SK-N-SH treated with all-trans-retinoic acid at 6 μM for 48 hours (cell line): Measurements from ENCODE around the gene SEMA3F.

ENCODE experiments used
- BACH2 ChIP-seq: fragments of 250-450 bp; sonication (Bioruptor Pico); IDR thresholded peaks from 2 replicates; pipeline ENCODE4 v1.9.0; 2021; ENCODE audit warnings: mild to moderate bottlenecking, borderline replicate concordance
- CSDC2 ChIP-seq: fragments of 250-450 bp; sonication (Bioruptor Pico); IDR thresholded peaks from 2 replicates; pipeline ENCODE4 v1.5.0; 2020; ENCODE audit warnings: mild to moderate bottlenecking, moderate library complexity
- OSR1 ChIP-seq: fragments of 250-450 bp; sonication (Bioruptor Pico); IDR thresholded peaks from 2 replicates; pipeline ENCODE4 v1.8.0; 2022; ENCODE audit warnings: moderate library complexity, mild to moderate bottlenecking, inconsistent platforms
- RARB ChIP-seq: fragments of 250-450 bp; sonication (Bioruptor Pico); IDR thresholded peaks from 2 replicates; pipeline ENCODE4 v1.8.0; 2021; ENCODE audit warnings: mild to moderate bottlenecking, moderate library complexity
- TOX ChIP-seq: fragments of 250-450 bp; sonication (Bioruptor Pico); IDR thresholded peaks from 2 replicates; pipeline ENCODE4 v1.8.0; 2021; ENCODE audit warnings: mild to moderate bottlenecking, moderate library complexity, borderline replicate concordance
- ZFP3 ChIP-seq: fragments of 250-450 bp; sonication (Bioruptor Pico); IDR thresholded peaks from 2 replicates; pipeline ENCODE4 v1.5.0; 2020; ENCODE audit warnings: mild to moderate bottlenecking, moderate library complexity
- ZFP30 ChIP-seq: fragments of 450-650 bp; formaldehyde crosslinking; IDR thresholded peaks from 2 replicates; pipeline ENCODE4 v1.5.0; 2022; ENCODE audit warnings: mild to moderate bottlenecking, moderate library complexity
- ZNF70 ChIP-seq: fragments of 450-650 bp; formaldehyde crosslinking; IDR thresholded peaks from 2 replicates; pipeline ENCODE4 v1.5.0; 2020; ENCODE audit warnings: mild to moderate bottlenecking, moderate library complexity
- ZNF8 ChIP-seq: fragments of 450-650 bp; formaldehyde crosslinking; IDR thresholded peaks from 2 replicates; pipeline ENCODE4 v1.5.0; 2020; ENCODE audit warnings: mild to moderate bottlenecking, moderate library complexity
- TF ChIP-seq, protein P1 (sequence below): fragments of 250-450 bp; sonication (Bioruptor Pico); IDR thresholded peaks from 2 replicates; pipeline ENCODE4 v1.5.1; 2020; ENCODE audit warnings: low read depth, mild to moderate bottlenecking, moderate library complexity
- TF ChIP-seq, protein P2 (sequence below): fragments of 250-450 bp; sonication (Bioruptor Pico); IDR thresholded peaks from 2 replicates; pipeline ENCODE4 v1.5.1; 2021; ENCODE audit warnings: mild to moderate bottlenecking, moderate library complexity

DNA sequence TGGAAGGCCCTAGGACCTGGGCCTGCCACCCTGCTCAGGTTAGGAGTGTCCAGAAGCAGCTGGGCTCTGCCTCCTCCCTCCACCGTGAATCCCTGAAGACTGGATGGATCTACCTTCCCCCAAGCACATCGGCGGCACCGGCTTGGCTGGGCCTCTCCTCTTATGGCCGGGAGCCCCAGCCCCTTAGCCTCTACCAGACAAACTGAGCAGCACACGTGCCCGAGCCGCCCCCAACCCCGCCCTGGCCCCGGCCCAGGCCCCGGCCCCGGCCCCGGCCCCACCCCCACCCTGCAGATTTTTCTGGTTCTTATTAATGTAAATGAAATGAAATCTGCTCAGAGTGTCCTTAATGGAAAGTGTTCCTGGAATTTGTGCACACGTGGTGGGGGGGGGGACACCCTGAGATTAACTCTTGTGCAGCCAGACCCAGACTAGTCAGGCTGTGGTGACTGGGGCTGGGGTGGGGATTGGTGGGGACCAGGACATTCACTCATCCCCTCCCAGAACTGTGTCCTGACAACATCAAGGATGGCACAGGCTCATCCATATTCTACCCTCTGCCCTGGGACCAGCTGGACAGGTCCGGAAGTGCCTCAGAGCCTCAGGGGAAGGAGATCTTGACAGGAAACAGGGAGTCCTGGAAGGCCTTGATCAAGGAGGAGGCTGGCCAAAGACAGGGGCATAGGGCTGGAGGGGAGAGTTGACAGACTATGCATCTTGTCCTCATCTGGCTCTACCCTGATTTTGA, 30.9 kb upstream of the SEMA3F start:
- TF ChIP-seq ZFP30 (CRISPR knock-in tag) (no peak), ZNF8 (CRISPR knock-in tag) (no peak), TOX (no peak), OSR1 (CRISPR knock-in tag) (no peak), ZNF70 (CRISPR knock-in tag) (peak; percentile 88), BACH2 (CRISPR knock-in tag) (no peak), RARB (CRISPR knock-in tag) (no peak), CSDC2 (CRISPR knock-in tag) (no peak), ZFP3 (CRISPR knock-in tag) (no peak)
- TF ChIP-seq, protein P1, sequence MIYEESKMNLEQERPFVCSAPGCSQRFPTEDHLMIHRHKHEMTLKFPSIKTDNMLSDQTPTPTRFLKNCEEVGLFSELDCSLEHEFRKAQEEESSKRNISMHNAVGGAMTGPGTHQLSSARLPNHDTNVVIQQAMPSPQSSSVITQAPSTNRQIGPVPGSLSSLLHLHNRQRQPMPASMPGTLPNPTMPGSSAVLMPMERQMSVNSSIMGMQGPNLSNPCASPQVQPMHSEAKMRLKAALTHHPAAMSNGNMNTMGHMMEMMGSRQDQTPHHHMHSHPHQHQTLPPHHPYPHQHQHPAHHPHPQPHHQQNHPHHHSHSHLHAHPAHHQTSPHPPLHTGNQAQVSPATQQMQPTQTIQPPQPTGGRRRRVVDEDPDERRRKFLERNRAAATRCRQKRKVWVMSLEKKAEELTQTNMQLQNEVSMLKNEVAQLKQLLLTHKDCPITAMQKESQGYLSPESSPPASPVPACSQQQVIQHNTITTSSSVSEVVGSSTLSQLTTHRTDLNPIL (CRISPR knock-in tag), result no peak
- TF ChIP-seq, protein P2, sequence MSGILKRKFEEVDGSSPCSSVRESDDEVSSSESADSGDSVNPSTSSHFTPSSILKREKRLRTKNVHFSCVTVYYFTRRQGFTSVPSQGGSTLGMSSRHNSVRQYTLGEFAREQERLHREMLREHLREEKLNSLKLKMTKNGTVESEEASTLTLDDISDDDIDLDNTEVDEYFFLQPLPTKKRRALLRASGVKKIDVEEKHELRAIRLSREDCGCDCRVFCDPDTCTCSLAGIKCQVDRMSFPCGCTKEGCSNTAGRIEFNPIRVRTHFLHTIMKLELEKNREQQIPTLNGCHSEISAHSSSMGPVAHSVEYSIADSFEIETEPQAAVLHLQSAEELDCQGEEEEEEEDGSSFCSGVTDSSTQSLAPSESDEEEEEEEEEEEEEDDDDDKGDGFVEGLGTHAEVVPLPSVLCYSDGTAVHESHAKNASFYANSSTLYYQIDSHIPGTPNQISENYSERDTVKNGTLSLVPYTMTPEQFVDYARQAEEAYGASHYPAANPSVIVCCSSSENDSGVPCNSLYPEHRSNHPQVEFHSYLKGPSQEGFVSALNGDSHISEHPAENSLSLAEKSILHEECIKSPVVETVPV, result no peak
